Measurements from ENCODE around the gene DAAM2. TPM values are rescaled to one million over a fixed set of nuclear protein-coding genes. Genes with fewer than 3 reads are reported as not detected.

Gene DAAM2
- polyA plus RNA-seq, 1 of the 3 experiments (the other 2 are of a cell fraction), result 0.20 TPM

DNA sequence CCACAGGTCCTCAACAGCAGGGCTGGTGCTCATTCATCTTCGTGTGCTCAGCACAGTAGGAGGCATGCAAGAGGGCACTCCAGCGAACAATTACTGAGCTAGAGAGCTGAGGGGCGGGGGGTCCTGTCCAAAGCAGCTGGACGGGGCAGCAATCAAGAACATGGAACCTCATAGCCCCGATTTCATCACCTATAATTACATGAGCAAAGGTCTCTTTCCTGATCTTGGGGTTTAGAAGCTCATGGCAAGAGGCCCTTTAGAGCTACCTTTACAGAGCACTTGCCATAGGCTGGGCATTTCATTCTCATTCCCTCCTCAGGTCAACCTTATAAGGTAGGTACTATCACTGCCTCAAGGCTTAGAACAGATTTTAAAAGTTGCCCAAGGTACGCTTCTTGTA, 131.7 kb downstream of the DAAM2 start (continued):
- TF ChIP-seq TCF12 (IDR thresholded peaks at IDR 0.05), result no peak

DNA sequence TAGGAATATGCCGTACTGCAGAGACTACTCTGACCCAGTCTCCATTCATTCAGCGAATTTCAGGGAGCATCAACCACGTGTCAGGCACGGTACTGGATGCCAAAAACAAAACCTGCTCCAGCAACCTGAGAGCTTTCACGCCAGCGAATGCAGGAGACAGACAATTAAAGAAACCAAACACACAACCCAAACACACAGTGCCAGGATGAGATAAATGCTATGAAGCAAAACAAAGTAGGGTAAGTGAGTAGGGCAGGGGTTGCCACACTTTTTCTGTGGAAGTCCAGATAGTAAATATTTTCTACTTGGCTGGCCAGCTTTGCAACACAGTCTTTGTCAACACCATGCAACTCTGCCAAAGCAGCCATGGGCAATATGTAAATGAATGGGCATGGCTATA, 132.1 kb downstream of the DAAM2 start:
- Histone ChIP-seq H3K4me2 (no peak overlapping the region), H4K20me1 (ENCODE audit: insufficient read depth) (no peaks in the 10 kb centered on the region), H3K4me3 (ENCODE audit: low read depth in 2 of 2, low read length in 1 of 2) (no peak overlapping the region), H3K9me3 (no peaks in the 10 kb centered on the region), H3K79me2 (ENCODE audit: insufficient read depth) (no peaks in the 10 kb centered on the region), H3K4me1 (ENCODE audit: control insufficient read depth in 1 of 2, insufficient read depth in 2 of 2, low read depth in 1 of 2, low read length in 1 of 2) (peaks cover 0 to 17% of the 10 kb centered on the region in 2 experiments; a peak in 1 of 4 replicates), H3K27me3 (ENCODE audit: insufficient read depth) (no peaks in the 10 kb centered on the region), H3K9me2 (no peaks in the 10 kb centered on the region), H3K27ac (ENCODE audit: low read depth in 2 of 2, low read length in 1 of 2) (no peak overlapping the region; a peak in 1 of 4 replicates), H3K9ac (no peak overlapping the region), H3K36me3 (replicated peaks in 1 of 2; ENCODE audit: control insufficient read depth in 1 of 2, insufficient read depth in 2 of 2, low read length in 1 of 2) (no peaks in the 10 kb centered on the region), H3F3A (replicated peaks; ENCODE audit: insufficient read depth) (peaks cover 4% of the 10 kb centered on the region), H2AFZ (ENCODE audit: low read depth) (no peak overlapping the region)
- DNase-seq, result no peak
- CTCF ChIA-PET, result no interaction called here
- POLR2A ChIA-PET, result interaction anchor here (2.4 kb wide), 1 partner anchor 10 kb away, joined by 8 read pairs; the partner anchor contains the start of gene MOCS1
- TF ChIP-seq NFIC (IDR thresholded peaks at IDR 0.05; ENCODE audit: borderline replicate concordance), result no peak
- no peak for TF ChIP-seq JUND (IDR thresholded peaks at IDR 0.05)
- TF ChIP-seq, protein P1, sequence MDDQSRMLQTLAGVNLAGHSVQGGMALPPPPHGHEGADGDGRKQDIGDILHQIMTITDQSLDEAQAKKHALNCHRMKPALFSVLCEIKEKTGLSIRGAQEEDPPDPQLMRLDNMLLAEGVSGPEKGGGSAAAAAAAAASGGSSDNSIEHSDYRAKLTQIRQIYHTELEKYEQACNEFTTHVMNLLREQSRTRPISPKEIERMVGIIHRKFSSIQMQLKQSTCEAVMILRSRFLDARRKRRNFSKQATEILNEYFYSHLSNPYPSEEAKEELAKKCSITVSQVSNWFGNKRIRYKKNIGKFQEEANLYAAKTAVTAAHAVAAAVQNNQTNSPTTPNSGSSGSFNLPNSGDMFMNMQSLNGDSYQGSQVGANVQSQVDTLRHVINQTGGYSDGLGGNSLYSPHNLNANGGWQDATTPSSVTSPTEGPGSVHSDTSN (IDR thresholded peaks at IDR 0.05), result no peak
- no peak for TF ChIP-seq TEAD4 (IDR thresholded peaks at IDR 0.05; ENCODE audit: borderline replicate concordance, insufficient read depth)
- no peak for TF ChIP-seq RAD21 (IDR thresholded peaks at IDR 0.05; ENCODE audit: low read length)
- no peak for TF ChIP-seq CHD2 (IDR thresholded peaks at IDR 0.05; ENCODE audit: low read length, partially characterized antibody)
- TF ChIP-seq NRF1 (IDR thresholded peaks at IDR 0.05; ENCODE audit: low read depth, low read length), result no peak
- TF ChIP-seq, protein P2, sequence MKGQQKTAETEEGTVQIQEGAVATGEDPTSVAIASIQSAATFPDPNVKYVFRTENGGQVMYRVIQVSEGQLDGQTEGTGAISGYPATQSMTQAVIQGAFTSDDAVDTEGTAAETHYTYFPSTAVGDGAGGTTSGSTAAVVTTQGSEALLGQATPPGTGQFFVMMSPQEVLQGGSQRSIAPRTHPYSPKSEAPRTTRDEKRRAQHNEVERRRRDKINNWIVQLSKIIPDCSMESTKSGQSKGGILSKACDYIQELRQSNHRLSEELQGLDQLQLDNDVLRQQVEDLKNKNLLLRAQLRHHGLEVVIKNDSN (IDR thresholded peaks at IDR 0.05; ENCODE audit: borderline replicate concordance, low read depth), result no peak
- TF ChIP-seq EP300 (IDR thresholded peaks at IDR 0.05; ENCODE audit: borderline replicate concordance in 1 of 2, low read depth in 1 of 2, low read length in 1 of 2), result no peak
- no peak for TF ChIP-seq RFX5 (IDR thresholded peaks at IDR 0.05; ENCODE audit: low read length)
- 94% methylated on average over 5 of the region's 6 CpGs for WGBS (ENCODE audit: low lambda C conversion rate)

DNA sequence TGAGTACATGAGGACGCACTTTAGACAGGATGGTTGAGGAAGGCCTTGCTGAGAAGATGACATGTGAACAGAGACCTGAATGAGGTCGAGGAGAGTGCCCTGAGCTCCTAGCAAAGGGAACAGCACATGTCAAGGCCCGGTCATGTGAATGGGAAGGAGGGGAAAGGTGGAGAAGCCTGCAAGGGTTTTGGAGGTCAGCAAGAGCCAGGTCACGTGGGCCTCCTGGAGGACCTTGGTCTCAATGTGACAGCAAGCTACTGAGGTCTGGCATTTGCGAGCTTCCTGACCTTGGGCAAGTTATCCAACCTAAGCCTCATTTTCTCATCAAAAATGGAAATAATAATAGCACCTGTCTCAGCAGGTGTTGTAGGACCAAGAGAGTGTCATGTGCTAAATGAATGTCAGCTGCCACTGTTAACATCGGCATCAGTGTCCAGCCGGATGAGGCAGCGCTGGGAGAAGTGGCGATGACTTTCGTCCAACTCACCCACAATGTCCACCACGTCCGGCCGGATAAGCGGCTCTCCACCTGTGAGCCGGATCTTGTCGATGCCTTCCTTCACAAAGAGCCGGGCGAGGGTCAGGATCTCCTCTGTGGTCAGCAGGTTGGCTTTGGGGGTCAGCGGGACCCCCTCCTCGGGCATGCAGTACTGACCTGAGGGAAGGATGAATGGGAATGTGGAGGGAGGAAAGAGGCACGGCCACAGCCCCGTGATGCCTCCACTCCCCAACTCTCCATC, 133.2 kb downstream of the DAAM2 start:
- no peaks in the 10 kb centered on the region for H4K20me1 ChIP-seq (ENCODE audit: insufficient read depth)
- no peak overlapping the region for H3K4me3 ChIP-seq (ENCODE audit: low read depth in 2 of 2, low read length in 1 of 2)
- H3K79me2 ChIP-seq (ENCODE audit: insufficient read depth), result no peaks in the 10 kb centered on the region
- H3K9ac ChIP-seq, result no peak overlapping the region
- DNase-seq, result no peak
- H3K4me2 ChIP-seq, result no peak overlapping the region
- 88% methylated on average over 16 of the region's 22 CpGs for WGBS (ENCODE audit: low lambda C conversion rate)
- no peaks in the 10 kb centered on the region for H3K36me3 ChIP-seq (replicated peaks in 1 of 2; ENCODE audit: control insufficient read depth in 1 of 2, insufficient read depth in 2 of 2, low read length in 1 of 2)
- TF ChIP-seq EP300 (IDR thresholded peaks at IDR 0.05; ENCODE audit: borderline replicate concordance in 1 of 2, low read depth in 1 of 2, low read length in 1 of 2), result no peak
- TF ChIP-seq, protein P3, sequence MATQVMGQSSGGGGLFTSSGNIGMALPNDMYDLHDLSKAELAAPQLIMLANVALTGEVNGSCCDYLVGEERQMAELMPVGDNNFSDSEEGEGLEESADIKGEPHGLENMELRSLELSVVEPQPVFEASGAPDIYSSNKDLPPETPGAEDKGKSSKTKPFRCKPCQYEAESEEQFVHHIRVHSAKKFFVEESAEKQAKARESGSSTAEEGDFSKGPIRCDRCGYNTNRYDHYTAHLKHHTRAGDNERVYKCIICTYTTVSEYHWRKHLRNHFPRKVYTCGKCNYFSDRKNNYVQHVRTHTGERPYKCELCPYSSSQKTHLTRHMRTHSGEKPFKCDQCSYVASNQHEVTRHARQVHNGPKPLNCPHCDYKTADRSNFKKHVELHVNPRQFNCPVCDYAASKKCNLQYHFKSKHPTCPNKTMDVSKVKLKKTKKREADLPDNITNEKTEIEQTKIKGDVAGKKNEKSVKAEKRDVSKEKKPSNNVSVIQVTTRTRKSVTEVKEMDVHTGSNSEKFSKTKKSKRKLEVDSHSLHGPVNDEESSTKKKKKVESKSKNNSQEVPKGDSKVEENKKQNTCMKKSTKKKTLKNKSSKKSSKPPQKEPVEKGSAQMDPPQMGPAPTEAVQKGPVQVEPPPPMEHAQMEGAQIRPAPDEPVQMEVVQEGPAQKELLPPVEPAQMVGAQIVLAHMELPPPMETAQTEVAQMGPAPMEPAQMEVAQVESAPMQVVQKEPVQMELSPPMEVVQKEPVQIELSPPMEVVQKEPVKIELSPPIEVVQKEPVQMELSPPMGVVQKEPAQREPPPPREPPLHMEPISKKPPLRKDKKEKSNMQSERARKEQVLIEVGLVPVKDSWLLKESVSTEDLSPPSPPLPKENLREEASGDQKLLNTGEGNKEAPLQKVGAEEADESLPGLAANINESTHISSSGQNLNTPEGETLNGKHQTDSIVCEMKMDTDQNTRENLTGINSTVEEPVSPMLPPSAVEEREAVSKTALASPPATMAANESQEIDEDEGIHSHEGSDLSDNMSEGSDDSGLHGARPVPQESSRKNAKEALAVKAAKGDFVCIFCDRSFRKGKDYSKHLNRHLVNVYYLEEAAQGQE (IDR thresholded peaks at IDR 0.05; ENCODE audit: low read depth, low read length), result no peak
- TF ChIP-seq YY1 (IDR thresholded peaks at IDR 0.05; ENCODE audit: low read depth), result no peak
- TF ChIP-seq, protein P4, sequence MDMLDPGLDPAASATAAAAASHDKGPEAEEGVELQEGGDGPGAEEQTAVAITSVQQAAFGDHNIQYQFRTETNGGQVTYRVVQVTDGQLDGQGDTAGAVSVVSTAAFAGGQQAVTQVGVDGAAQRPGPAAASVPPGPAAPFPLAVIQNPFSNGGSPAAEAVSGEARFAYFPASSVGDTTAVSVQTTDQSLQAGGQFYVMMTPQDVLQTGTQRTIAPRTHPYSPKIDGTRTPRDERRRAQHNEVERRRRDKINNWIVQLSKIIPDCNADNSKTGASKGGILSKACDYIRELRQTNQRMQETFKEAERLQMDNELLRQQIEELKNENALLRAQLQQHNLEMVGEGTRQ (IDR thresholded peaks at IDR 0.05; ENCODE audit: borderline replicate concordance, low read depth, low read length), result no peak
- TF ChIP-seq FOSL2 (IDR thresholded peaks at IDR 0.05; ENCODE audit: borderline replicate concordance, low read depth), result no peak
- TF ChIP-seq NFIC (IDR thresholded peaks at IDR 0.05; ENCODE audit: borderline replicate concordance), result no peak
- no peak for TF ChIP-seq RXRA (IDR thresholded peaks at IDR 0.05; ENCODE audit: borderline replicate concordance, low read depth)
- TF ChIP-seq GATA2 (CRISPR knock-in tag; IDR thresholded peaks at IDR 0.05), result no peak
- TF ChIP-seq, protein P2 (IDR thresholded peaks at IDR 0.05; ENCODE audit: borderline replicate concordance, low read depth), result no peak
- no peak overlapping the region for H3K27ac ChIP-seq (ENCODE audit: low read depth in 2 of 2, low read length in 1 of 2)
- H3K9me3 ChIP-seq, result no peaks in the 10 kb centered on the region
- H3K9me2 ChIP-seq, result no peaks in the 10 kb centered on the region
- H2AFZ ChIP-seq (ENCODE audit: low read depth), result no peak overlapping the region
- ChIA-PET POLR2A (no interaction called here), CTCF (interaction anchor here (1.2 kb wide), 1 partner anchor 14 kb away, joined by 3 read pairs; no protein-coding TSS in a partner anchor)
- H3K4me1 ChIP-seq (ENCODE audit: control insufficient read depth in 1 of 2, insufficient read depth in 2 of 2, low read depth in 1 of 2, low read length in 1 of 2), result peaks cover 0 to 17% of the 10 kb centered on the region in 2 experiments; a peak in 1 of 4 replicates
- peaks cover 4% of the 10 kb centered on the region for H3F3A ChIP-seq (replicated peaks; ENCODE audit: insufficient read depth)
- H3K27me3 ChIP-seq (ENCODE audit: insufficient read depth), result no peaks in the 10 kb centered on the region
